ENCODE data around the gene TPRKB.

- TF ChIP-seq CTCF (IDR thresholded peaks at IDR 0.05) (no peak), POLR2A (IDR thresholded peaks at IDR 0.05) (no peak)
These were observed 27.8 kb upstream of the TPRKB start for GRCh38 chr2:73764945-73765344.

Measured in lower leg skin (tissue), 3 donors.